HK-2 (cell line): ENCODE measurements around the gene DCBLD1.

ENCODE experiments used
- DNase-seq: peaks from one replicate; pipeline ENCODE4 v3.0.0-alpha.2; 2018; ENCODE audit not compliant: unreplicated experiment

Gene DCBLD1

GRCh38 chr6:117472667-117473066, 9.8 kb upstream of the DCBLD1 start:
- DNase-seq = no peak

GRCh38 chr6:117473401-117473800, 9.1 kb upstream of the DCBLD1 start:
- no peak for DNase-seq

GRCh38 chr6:117477988-117478852, 4.3 kb upstream of the DCBLD1 start:
- DNase-seq = no peak

- no peak for DNase-seq
Measured at GRCh38 chr6:117478853-117479231, 3.6 kb upstream of the DCBLD1 start.

GRCh38 chr6:117480651-117481050, 1.8 kb upstream of the DCBLD1 start:
- no peak for DNase-seq

- DNase-seq = no peak
Measured at GRCh38 chr6:117481278-117481925, 1.1 kb upstream of the DCBLD1 start.

- no peak for DNase-seq
Measured at GRCh38 chr6:117481926-117482239, 591 bp upstream of the DCBLD1 start.

- DNase-seq = peak; percentile 66
Measured at GRCh38 chr6:117483004-117483644, 650 bp downstream of the DCBLD1 start.

- DNase-seq = no peak
Measured at GRCh38 chr6:117483645-117484016, 1.2 kb downstream of the DCBLD1 start.

GRCh38 chr6:117484052-117484646, 1.7 kb downstream of the DCBLD1 start:
- DNase-seq = no peak

GRCh38 chr6:117485433-117485832, 3.0 kb downstream of the DCBLD1 start:
- DNase-seq = no peak

- DNase-seq = no peak
Measured at GRCh38 chr6:117487821-117488220, 5.3 kb downstream of the DCBLD1 start.

GRCh38 chr6:117489003-117489402, 6.5 kb downstream of the DCBLD1 start:
- DNase-seq = no peak

GRCh38 chr6:117491916-117492315, 9.4 kb downstream of the DCBLD1 start:
- no peak for DNase-seq

- DNase-seq = no peak
Measured at GRCh38 chr6:117493470-117493869, 11.0 kb downstream of the DCBLD1 start.

GRCh38 chr6:117494283-117494682, 11.8 kb downstream of the DCBLD1 start:
- no peak for DNase-seq

- no peak for DNase-seq
Measured at GRCh38 chr6:117494694-117495318, 12.3 kb downstream of the DCBLD1 start.

GRCh38 chr6:117495425-117495824, 13.0 kb downstream of the DCBLD1 start:
- DNase-seq = no peak

GRCh38 chr6:117495869-117496268, 13.4 kb downstream of the DCBLD1 start:
- DNase-seq = no peak

GRCh38 chr6:117496383-117496990, 14.0 kb downstream of the DCBLD1 start:
- DNase-seq = no peak

GRCh38 chr6:117497237-117497636, 14.8 kb downstream of the DCBLD1 start:
- DNase-seq = no peak

- no peak for DNase-seq
Measured at GRCh38 chr6:117498159-117498558, 15.7 kb downstream of the DCBLD1 start.
